HL-60 (cell line): Measurements from ENCODE around the gene SPTBN1.

Experiments used
- CTCF ChIP-seq: IDR thresholded peaks from one replicate; pipeline ENCODE4 v1.5.1; 2011; ENCODE audit warnings: low read length, control low read depth, inconsistent platforms; ENCODE audit not compliant: insufficient read depth
- GABPA ChIP-seq: IDR thresholded peaks from 2 replicates; pipeline ENCODE4 v1.6.1; 2012; ENCODE audit warnings: low read depth
- POLR2AphosphoS5 ChIP-seq: IDR thresholded peaks from 2 replicates; pipeline ENCODE4 v1.6.1; 2012; ENCODE audit warnings: low read depth
- REST ChIP-seq: IDR thresholded peaks from 2 replicates; pipeline ENCODE4 v1.6.1; 2012; ENCODE audit warnings: low read depth; ENCODE audit not compliant: insufficient replicate concordance
- SPI1 ChIP-seq: IDR thresholded peaks from 2 replicates; pipeline ENCODE4 v1.6.1; 2012; ENCODE audit warnings: low read depth, mild to moderate bottlenecking, borderline replicate concordance

GRCh38 chr2:54499661-54500060 lies 43.5 kb downstream of the SPTBN1 start:
- no peak for TF ChIP-seq POLR2AphosphoS5
- TF ChIP-seq CTCF = no peak
- TF ChIP-seq SPI1 = no peak
- TF ChIP-seq REST = no peak
- TF ChIP-seq GABPA = no peak
